NB4 (cell line): Measurements from ENCODE around the gene ZNF777.

Experiments
- POLR2A ChIP-seq: IDR thresholded peaks from 2 replicates; pipeline ENCODE4 v1.6.1; 2011; ENCODE audit warnings: mild to moderate bottlenecking; ENCODE audit not compliant: insufficient read length; ENCODE audit errors: extremely low read depth
- TF ChIP-seq, protein P1 (sequence below): IDR thresholded peaks from one replicate; pipeline ENCODE4 v1.5.1; 2012; ENCODE audit warnings: low read depth, low read length
- TF ChIP-seq, protein P2 (sequence below): IDR thresholded peaks from 2 replicates; pipeline ENCODE4 v1.6.1; 2011; ENCODE audit warnings: low read depth, low read length

DNA sequence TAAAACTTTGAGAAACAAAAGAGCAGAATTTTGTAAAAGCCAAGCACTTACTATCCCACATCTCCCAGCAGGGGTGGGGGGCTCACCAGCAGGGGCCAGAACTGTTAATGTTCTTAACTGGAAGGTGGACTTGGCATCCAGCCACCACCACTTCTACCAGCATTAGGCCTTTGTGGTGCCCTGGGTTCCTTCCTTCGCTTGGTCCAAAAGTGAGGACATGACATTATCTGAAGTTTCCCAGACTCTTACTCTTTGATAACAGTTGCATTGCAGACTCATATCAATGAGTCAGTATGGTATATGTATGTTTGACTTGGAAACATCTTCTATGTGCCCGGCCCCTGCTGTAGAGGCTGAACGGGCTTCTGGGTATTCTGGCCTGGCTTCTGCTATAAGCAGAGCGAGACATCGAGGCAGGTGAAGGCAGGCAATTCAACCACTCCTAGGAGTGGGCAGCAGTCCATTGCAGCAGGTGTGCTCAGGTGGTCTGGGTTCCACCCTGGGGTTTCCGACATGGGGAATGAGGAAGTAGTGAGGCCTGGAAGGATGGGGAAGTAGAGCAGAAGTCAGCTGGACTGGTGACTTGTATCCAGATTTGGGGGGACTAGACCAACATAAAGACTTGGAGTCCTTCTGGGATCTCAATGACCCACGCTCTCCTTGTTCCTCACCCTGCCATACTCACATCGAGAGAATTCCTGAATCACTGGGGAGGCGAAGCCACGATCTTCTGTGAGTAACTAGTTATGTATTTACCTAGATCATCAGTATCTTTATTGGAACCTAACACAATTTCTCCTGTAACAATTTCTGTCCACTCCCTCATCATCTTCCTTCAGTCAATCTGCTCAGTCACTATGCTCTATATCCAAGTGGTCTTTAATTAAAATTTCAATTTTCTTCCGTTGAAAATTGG, 4.1 kb downstream of the ZNF777 start:
- TF ChIP-seq POLR2A, result no peak
- TF ChIP-seq, protein P1, sequence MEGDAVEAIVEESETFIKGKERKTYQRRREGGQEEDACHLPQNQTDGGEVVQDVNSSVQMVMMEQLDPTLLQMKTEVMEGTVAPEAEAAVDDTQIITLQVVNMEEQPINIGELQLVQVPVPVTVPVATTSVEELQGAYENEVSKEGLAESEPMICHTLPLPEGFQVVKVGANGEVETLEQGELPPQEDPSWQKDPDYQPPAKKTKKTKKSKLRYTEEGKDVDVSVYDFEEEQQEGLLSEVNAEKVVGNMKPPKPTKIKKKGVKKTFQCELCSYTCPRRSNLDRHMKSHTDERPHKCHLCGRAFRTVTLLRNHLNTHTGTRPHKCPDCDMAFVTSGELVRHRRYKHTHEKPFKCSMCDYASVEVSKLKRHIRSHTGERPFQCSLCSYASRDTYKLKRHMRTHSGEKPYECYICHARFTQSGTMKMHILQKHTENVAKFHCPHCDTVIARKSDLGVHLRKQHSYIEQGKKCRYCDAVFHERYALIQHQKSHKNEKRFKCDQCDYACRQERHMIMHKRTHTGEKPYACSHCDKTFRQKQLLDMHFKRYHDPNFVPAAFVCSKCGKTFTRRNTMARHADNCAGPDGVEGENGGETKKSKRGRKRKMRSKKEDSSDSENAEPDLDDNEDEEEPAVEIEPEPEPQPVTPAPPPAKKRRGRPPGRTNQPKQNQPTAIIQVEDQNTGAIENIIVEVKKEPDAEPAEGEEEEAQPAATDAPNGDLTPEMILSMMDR, result no peak
- TF ChIP-seq, protein P2, sequence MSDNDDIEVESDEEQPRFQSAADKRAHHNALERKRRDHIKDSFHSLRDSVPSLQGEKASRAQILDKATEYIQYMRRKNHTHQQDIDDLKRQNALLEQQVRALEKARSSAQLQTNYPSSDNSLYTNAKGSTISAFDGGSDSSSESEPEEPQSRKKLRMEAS, result no peak
